GM12875 (cell line): ENCODE results near the gene SLC6A12.
A peak's percentile ranks its signal among the peaks of the same experiment; 100 is the strongest.
"Not testable (repeated sequence)": the region's sequence is repeated elsewhere in the genome, so short reads cannot be mapped to it uniquely, and the experiment has no call there.

Source experiments
- H3K4me3 ChIP-seq: one replicate; pipeline ENCODE4 v1.5.1; 2011; ENCODE audit warnings: low read depth, low read length, control low read depth
- CTCF ChIP-seq: IDR thresholded peaks from 2 replicates; pipeline ENCODE4 v1.5.1; 2011; ENCODE audit warnings: low read depth, mild to moderate bottlenecking, control low read depth, inconsistent platforms, low read length, moderate library complexity, borderline replicate concordance; ENCODE audit not compliant: insufficient read depth

The SLC6A12 gene

GRCh38 chr12:191541-191940 is 22.4 kb downstream of the SLC6A12 start:
- H3K4me3 ChIP-seq = no peak overlapping the region
- TF ChIP-seq CTCF = no peak

GRCh38 chr12:190881-191280 is 23.1 kb downstream of the SLC6A12 start:
- TF ChIP-seq CTCF = no peak
- H3K4me3 ChIP-seq = no peak overlapping the region

- no peak overlapping the region for H3K4me3 ChIP-seq
- TF ChIP-seq CTCF = no peak
Measured at GRCh38 chr12:189622-189962, 24.4 kb downstream of the SLC6A12 start.

- no peak overlapping the region for H3K4me3 ChIP-seq
- peak; percentile 73 for TF ChIP-seq CTCF
Measured at GRCh38 chr12:188910-189621, 24.9 kb downstream of the SLC6A12 start.

- not testable (repeated sequence) for H3K4me3 ChIP-seq
Measured at GRCh38 chr12:187986-188909, 25.7 kb downstream of the SLC6A12 start.

GRCh38 chr12:186006-186625 is 27.8 kb downstream of the SLC6A12 start:
- no peak overlapping the region for H3K4me3 ChIP-seq
- no peak for TF ChIP-seq CTCF

GRCh38 chr12:185576-185955 is 28.4 kb downstream of the SLC6A12 start:
- H3K4me3 ChIP-seq = no peak overlapping the region
- TF ChIP-seq CTCF = no peak
